Bronchial epithelial cell (primary cell): ENCODE measurements around the gene ARHGAP25. TPM values are rescaled to one million over a fixed set of nuclear protein-coding genes. Genes with fewer than 3 reads are reported as not detected.
A peak's percentile ranks its signal among the peaks of the same experiment; 100 is the strongest.

ENCODE experiments used
- DNase-seq: peaks from one replicate; pipeline ENCODE4 v3.0.0-alpha.2; 2010; ENCODE audit warnings: low read depth
- FAIRE-seq: peaks from 2 replicates; lab custom pipeline; 2011; peaks lifted over from hg19 to GRCh38; lab: Jason Lieb, UNC
- H3K27me3 ChIP-seq: 2 replicates; pipeline ENCODE4 v1.5.1; 2011; ENCODE audit warnings: low read length; ENCODE audit not compliant: control insufficient read depth, insufficient read depth
- H3K36me3 ChIP-seq: 2 replicates; pipeline ENCODE4 v1.5.1; 2011; ENCODE audit warnings: low read length; ENCODE audit not compliant: control insufficient read depth, insufficient read depth
- H3K4me3 ChIP-seq: 2 replicates; pipeline ENCODE4 v1.5.1; 2011; ENCODE audit warnings: mild to moderate bottlenecking, low read depth, low read length, control low read depth
- total RNA-seq: library from RNA; depleted of rRNA; stranded (reverse); fragments of >200 nt; gene quantifications from 2 replicates; pipeline ENCODE4 v1.2.1, GENCODE V29; 2014
- TF ChIP-seq, protein P1 (sequence below): IDR thresholded peaks from 2 replicates; pipeline ENCODE4 v1.5.1; 2011; ENCODE audit warnings: mild to moderate bottlenecking, moderate library complexity, low read length, control low read depth, inconsistent platforms; ENCODE audit not compliant: insufficient read depth, severe bottlenecking

Gene ARHGAP25
- total RNA-seq, 1 donor from 2014 or later = 0.79 TPM

DNA sequence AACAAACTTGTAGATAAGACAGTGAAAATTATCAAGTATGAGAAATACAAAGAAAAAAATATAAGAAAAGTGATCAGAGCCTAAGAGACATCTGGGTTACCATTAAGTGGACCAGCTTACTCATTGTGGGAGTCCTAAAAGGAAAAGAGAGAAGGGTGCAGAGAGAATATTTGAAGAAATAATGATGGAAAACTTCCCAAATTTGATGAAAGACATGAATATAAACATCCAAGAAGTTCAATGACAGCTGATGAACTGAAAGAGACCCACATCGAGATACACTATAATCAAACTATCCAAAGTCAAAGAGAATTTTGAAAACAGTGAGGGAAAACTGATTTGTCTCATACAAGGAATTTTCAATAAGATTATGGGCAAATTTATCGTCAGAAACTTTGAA is 22.5 kb downstream of the ARHGAP25 start:
- DNase-seq = no peak
- Histone ChIP-seq H3K36me3 (no peaks in the 10 kb centered on the region), H3K27me3 (no peaks in the 10 kb centered on the region), H3K4me3 (no peak overlapping the region)
- TF ChIP-seq, protein P1, sequence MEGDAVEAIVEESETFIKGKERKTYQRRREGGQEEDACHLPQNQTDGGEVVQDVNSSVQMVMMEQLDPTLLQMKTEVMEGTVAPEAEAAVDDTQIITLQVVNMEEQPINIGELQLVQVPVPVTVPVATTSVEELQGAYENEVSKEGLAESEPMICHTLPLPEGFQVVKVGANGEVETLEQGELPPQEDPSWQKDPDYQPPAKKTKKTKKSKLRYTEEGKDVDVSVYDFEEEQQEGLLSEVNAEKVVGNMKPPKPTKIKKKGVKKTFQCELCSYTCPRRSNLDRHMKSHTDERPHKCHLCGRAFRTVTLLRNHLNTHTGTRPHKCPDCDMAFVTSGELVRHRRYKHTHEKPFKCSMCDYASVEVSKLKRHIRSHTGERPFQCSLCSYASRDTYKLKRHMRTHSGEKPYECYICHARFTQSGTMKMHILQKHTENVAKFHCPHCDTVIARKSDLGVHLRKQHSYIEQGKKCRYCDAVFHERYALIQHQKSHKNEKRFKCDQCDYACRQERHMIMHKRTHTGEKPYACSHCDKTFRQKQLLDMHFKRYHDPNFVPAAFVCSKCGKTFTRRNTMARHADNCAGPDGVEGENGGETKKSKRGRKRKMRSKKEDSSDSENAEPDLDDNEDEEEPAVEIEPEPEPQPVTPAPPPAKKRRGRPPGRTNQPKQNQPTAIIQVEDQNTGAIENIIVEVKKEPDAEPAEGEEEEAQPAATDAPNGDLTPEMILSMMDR = no peak
- FAIRE-seq = no peak

GRCh38 chr2:68762100-68762499 is 27.5 kb downstream of the ARHGAP25 start:
- Histone ChIP-seq H3K27me3 (no peaks in the 10 kb centered on the region), H3K36me3 (no peaks in the 10 kb centered on the region), H3K4me3 (no peak overlapping the region)
- FAIRE-seq (no peak), DNase-seq (no peak)
- TF ChIP-seq, protein P1 = no peak

GRCh38 chr2:68762665-68763064 is 28.1 kb downstream of the ARHGAP25 start:
- H3K27me3 ChIP-seq = no peaks in the 10 kb centered on the region
- H3K36me3 ChIP-seq = no peaks in the 10 kb centered on the region
- no peak for DNase-seq
- H3K4me3 ChIP-seq = no peak overlapping the region
- no peak for FAIRE-seq
- TF ChIP-seq, protein P1 = no peak

GRCh38 chr2:68764041-68764805 is 29.6 kb downstream of the ARHGAP25 start:
- H3K27me3 ChIP-seq = no peaks in the 10 kb centered on the region
- peak; percentile 83 for FAIRE-seq
- DNase-seq = no peak
- H3K4me3 ChIP-seq = no peak overlapping the region
- TF ChIP-seq, protein P1 = no peak
- no peaks in the 10 kb centered on the region for H3K36me3 ChIP-seq

- Histone ChIP-seq H3K4me3 (no peak overlapping the region), H3K27me3 (no peaks in the 10 kb centered on the region), H3K36me3 (no peaks in the 10 kb centered on the region)
- DNase-seq (no peak), FAIRE-seq (peak; percentile 55)
- TF ChIP-seq, protein P1 = no peak
Measured at GRCh38 chr2:68764806-68765311, 30.2 kb downstream of the ARHGAP25 start.
